ENCODE measurements around the gene TTLL9. TPM values are rescaled to one million over a fixed set of nuclear protein-coding genes. Genes with fewer than 3 reads are reported as not detected.

The TTLL9 gene
- total RNA-seq, 4 donors from 2014 or later = 0.09 to 0.38 TPM; not detected in 2

DNA sequence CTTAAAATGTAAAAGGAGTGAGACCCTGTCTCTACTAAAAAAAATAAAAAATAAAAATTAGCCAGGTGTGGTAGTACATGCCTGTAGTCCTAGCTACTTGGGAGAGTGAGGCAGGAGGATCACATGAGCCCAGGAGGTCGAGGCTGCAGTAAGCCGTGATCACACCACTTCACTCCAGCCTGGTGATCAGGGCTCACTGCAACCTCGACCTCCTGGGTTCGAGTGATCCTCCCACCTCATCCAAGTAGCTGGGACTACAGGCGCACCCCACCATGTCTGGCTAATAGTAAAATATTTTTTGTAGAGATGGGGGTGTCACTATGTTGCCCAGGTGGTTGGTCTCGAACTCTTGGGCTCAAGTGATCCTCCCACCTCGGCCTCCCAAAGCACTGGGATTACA is 17.0 kb upstream of the TTLL9 start:
- H3K36me3 ChIP-seq = no peaks in the 10 kb centered on the region
- H3K27me3 ChIP-seq = peaks cover 0 to 92% (median 0%) of the 10 kb centered on the region in 4 donors
- DNase-seq = no peak
- 70% methylated on average over 5 to 7 of the region's 7 CpGs for WGBS, 2 donors
- intact Hi-C loops (cut with DNase I) = loop anchor here (5.0 to 10.0 kb wide), 2 partner anchors 99 to 241 kb away; partner anchors contain the start of gene PDRG1
- H3K9me3 ChIP-seq = no peaks in the 10 kb centered on the region
- peaks cover 3 to 39% (median 5%) of the 10 kb centered on the region in 3 donors for H3K4me1 ChIP-seq
- H3K27ac ChIP-seq = no peak overlapping the region
- H3K4me3 ChIP-seq = no peak overlapping the region
- TF ChIP-seq, protein P1, sequence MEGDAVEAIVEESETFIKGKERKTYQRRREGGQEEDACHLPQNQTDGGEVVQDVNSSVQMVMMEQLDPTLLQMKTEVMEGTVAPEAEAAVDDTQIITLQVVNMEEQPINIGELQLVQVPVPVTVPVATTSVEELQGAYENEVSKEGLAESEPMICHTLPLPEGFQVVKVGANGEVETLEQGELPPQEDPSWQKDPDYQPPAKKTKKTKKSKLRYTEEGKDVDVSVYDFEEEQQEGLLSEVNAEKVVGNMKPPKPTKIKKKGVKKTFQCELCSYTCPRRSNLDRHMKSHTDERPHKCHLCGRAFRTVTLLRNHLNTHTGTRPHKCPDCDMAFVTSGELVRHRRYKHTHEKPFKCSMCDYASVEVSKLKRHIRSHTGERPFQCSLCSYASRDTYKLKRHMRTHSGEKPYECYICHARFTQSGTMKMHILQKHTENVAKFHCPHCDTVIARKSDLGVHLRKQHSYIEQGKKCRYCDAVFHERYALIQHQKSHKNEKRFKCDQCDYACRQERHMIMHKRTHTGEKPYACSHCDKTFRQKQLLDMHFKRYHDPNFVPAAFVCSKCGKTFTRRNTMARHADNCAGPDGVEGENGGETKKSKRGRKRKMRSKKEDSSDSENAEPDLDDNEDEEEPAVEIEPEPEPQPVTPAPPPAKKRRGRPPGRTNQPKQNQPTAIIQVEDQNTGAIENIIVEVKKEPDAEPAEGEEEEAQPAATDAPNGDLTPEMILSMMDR (IDR thresholded peaks at IDR 0.05) = no peak
- TF ChIP-seq POLR2A (IDR thresholded peaks at IDR 0.05) = no peak

DNA sequence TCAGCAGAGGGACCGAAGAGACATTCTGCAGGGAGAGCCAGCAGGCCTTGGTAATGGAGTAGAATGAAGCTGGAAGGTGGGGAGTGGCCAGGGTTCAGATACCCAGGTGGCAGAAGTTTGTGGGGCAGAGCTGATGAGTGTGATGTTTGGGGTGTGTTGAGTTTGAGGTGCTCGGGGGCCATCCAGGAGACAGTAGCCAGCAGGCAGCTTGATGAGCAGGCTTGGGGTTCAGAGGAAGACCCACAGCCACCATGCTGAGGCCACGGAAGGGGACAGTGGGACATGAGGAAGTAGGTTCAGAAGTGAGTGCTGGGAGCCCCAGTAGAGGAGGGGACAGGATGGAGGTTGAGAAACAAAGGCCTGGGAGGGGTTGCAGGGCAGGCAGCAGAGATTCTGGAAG is 13.9 kb upstream of the TTLL9 start:
- Histone ChIP-seq H3K9me3 (no peaks in the 10 kb centered on the region), H3K36me3 (no peaks in the 10 kb centered on the region), H3K27ac (no peak overlapping the region), H3K27me3 (peaks cover 0 to 97% (median 0%) of the 10 kb centered on the region in 4 donors), H3K4me3 (no peak overlapping the region), H3K4me1 (peaks cover 12 to 31% (median 16%) of the 10 kb centered on the region in 3 donors)
- 47 to 59% methylated on average over 3 of the region's 3 CpGs for WGBS, 2 donors
- no peak for DNase-seq
- TF ChIP-seq POLR2A (IDR thresholded peaks at IDR 0.05) = no peak
- TF ChIP-seq, protein P1 (IDR thresholded peaks at IDR 0.05) = no peak
- intact Hi-C loops (cut with DNase I) = loop anchor here (10.0 kb wide), 1 partner anchor 238 kb away; no protein-coding TSS in a partner anchor

DNA sequence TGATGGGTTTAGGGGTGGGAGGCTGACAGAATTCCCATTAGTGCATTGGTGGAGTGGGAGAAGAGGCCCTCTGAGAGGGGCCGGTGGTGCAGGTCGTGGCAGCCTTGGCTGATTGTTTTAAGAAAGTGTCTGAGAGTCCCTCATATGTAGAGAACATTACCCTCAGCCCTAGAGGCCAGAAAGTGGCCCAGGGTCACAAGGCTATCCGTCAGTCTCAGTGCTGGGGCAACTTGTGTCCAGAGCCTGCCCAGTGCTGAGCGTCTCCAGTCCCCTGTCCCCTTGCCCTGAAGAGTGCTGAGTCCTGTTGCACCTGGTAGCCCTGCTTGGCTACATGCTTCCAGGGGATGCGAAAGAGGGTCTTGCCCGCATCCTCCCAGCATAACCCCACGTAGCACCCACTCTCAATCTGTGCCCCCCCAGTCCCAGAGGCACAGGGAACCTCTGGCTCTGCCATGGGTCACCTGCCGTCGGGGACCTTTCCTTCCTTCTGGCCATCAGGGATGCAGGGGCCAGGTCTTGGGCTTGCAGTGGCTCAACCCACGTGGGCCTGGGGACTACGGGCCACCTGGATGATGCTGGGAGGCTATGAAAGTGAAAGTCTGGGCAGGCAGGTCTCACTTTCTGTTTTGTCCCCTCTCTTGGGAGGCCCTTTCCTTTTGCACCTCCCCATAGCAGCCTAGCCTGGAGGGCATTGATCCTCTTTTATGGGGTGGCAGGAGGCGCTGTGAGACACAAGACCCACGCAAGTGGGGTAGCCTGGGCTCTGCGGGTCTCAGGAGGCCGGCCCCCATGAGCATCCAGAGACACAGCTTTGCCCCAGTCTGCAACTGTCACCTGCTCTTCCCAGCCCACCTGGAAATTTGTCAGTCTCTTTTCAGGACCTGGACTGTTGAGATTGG is 12.3 kb upstream of the TTLL9 start:
- Histone ChIP-seq H3K4me1 (peaks cover 13 to 22% (median 16%) of the 10 kb centered on the region in 3 donors), H3K9me3 (no peaks in the 10 kb centered on the region), H3K27ac (no peak overlapping the region), H3K4me3 (no peak overlapping the region), H3K36me3 (no peaks in the 10 kb centered on the region), H3K27me3 (peaks cover 0 to 86% (median 0%) of the 10 kb centered on the region in 4 donors)
- WGBS, 2 donors = 63 to 66% methylated on average over 6 of the region's 15 CpGs
- TF ChIP-seq POLR2A (IDR thresholded peaks at IDR 0.05) = no peak
- TF ChIP-seq, protein P1 (IDR thresholded peaks at IDR 0.05) = no peak
- DNase-seq = no peak
- intact Hi-C loops (cut with DNase I) = loop anchor here (10.0 kb wide), 1 partner anchor 237 kb away; no protein-coding TSS in a partner anchor

DNA sequence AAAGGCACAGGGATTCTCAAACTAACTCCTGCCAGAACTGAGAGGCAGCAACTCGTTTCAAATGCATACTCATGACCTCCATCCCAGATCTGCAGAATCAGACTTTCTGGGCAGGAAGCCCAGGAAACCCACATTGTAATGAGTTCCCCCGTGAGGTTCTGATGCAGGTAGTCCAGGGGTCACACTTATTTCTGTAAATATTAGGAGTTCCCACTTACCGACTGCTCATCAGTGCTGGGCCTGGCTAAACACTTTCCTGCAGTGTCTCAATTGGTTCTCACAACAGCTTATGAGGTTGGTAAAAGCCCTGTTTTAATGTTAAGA is 11.7 kb upstream of the TTLL9 start:
- Histone ChIP-seq H3K27me3 (peaks cover 0 to 80% (median 0%) of the 10 kb centered on the region in 4 donors), H3K9me3 (no peaks in the 10 kb centered on the region), H3K27ac (no peak overlapping the region), H3K4me1 (peaks cover 13 to 22% (median 16%) of the 10 kb centered on the region in 3 donors), H3K4me3 (no peak overlapping the region), H3K36me3 (no peaks in the 10 kb centered on the region)
- 29 to 43% methylated on average over 3 of the region's 3 CpGs for WGBS, 2 donors
- no peak for DNase-seq
- no peak for TF ChIP-seq POLR2A (IDR thresholded peaks at IDR 0.05)
- TF ChIP-seq, protein P1 (IDR thresholded peaks at IDR 0.05) = no peak
- intact Hi-C loops (cut with DNase I) = loop anchor here (10.0 kb wide), 1 partner anchor 236 kb away; no protein-coding TSS in a partner anchor

Data from esophagus squamous epithelium (tissue), 5 donors.